IMR-90 (cell line): ENCODE data around the gene PEAK1. TPM values are rescaled to one million over a fixed set of nuclear protein-coding genes. Genes with fewer than 3 reads are reported as not detected.
A peak's percentile ranks its signal among the peaks of the same experiment; 100 is the strongest.

Experiments
- ATAC-seq: fragments of 200-7000 bp; cut with Tn5 transposase; 2 replicates; pipeline ENCODE4 v1.9.1; 2020; ENCODE audit warnings: low read depth, mild to moderate bottlenecking, moderate library complexity
- BruUV-seq: library from RNA; stranded (reverse); fragments of 400-500 nt; replicated peaks from 2 replicates; lab custom pipeline; 2021; lab: Mats Ljungman, UMichigan
- CTCF ChIA-PET: fragments of 300-600 bp; formaldehyde crosslinking; extraction: SDS; loops from one replicate; lab custom pipeline; 2021; ENCODE audit warnings: antibody characterized with exemption; lab: Yijun Ruan, JAX
- POLR2A ChIA-PET: fragments of 300-600 bp; sonication (Branson Sonifier 250); formaldehyde crosslinking; loops from one replicate; lab custom pipeline; 2022; ENCODE audit warnings: antibody characterized with exemption; ENCODE audit not compliant: unreplicated experiment; lab: Charles Lee
- DNase-seq: peaks from one replicate; pipeline ENCODE4 v3.0.0; 2013
- H2AFZ ChIP-seq: replicated peaks from 2 replicates; pipeline ENCODE3; 2013; ENCODE audit warnings: low read length, mild to moderate bottlenecking; ENCODE audit not compliant: poor library complexity
- H2AK5ac ChIP-seq: 2 replicates; pipeline ENCODE4 v1.6.1; 2013; ENCODE audit warnings: low read depth, low read length, inconsistent platforms
- H2AK9ac ChIP-seq: replicated peaks from 2 replicates; pipeline ENCODE3; 2013; ENCODE audit warnings: mild to moderate bottlenecking, low read depth, low read length, moderate library complexity; ENCODE audit not compliant: poor library complexity
- H2BK120ac ChIP-seq: 2 replicates; pipeline ENCODE4 v1.6.1; 2013; ENCODE audit warnings: low read depth, low read length, inconsistent platforms
- H2BK15ac ChIP-seq: 3 replicates; pipeline ENCODE4 v1.6.1; 2013; ENCODE audit warnings: low read depth, low read length, inconsistent platforms
- H2BK20ac ChIP-seq: 2 replicates; pipeline ENCODE4 v1.6.1; 2013; ENCODE audit warnings: low read depth, mild to moderate bottlenecking, inconsistent platforms, low read length, moderate library complexity
- H2BK5ac ChIP-seq: 2 replicates; pipeline ENCODE4 v1.6.1; 2013; ENCODE audit warnings: mild to moderate bottlenecking, low read depth, low read length, inconsistent platforms; ENCODE audit not compliant: poor library complexity, severe bottlenecking
- H3K14ac ChIP-seq: replicated peaks from 2 replicates; pipeline ENCODE4 v1.6.1; 2013; ENCODE audit warnings: low read depth, low read length, inconsistent platforms
- H3K18ac ChIP-seq: 2 replicates; pipeline ENCODE4 v1.6.1; 2013; ENCODE audit warnings: low read depth, low read length, control low read depth
- H3K23ac ChIP-seq: 2 replicates; pipeline ENCODE4 v1.6.1; 2013; ENCODE audit warnings: low read depth, low read length, inconsistent platforms
- H3K27ac ChIP-seq: 2 replicates; pipeline ENCODE4 v1.5.1; 2013; ENCODE audit warnings: mild to moderate bottlenecking, control low read depth, low read length; ENCODE audit not compliant: insufficient read depth
- H3K27me3 ChIP-seq: 2 replicates; pipeline ENCODE4 v1.6.1; 2013; ENCODE audit warnings: low read length; ENCODE audit not compliant: control insufficient read depth, insufficient read depth
- H3K36me3 ChIP-seq: 2 replicates; pipeline ENCODE4 v1.6.1; 2013; ENCODE audit warnings: low read length, mixed read lengths; ENCODE audit not compliant: control insufficient read depth, insufficient read depth
- H3K4ac ChIP-seq: 2 replicates; pipeline ENCODE4 v1.6.1; 2013; ENCODE audit warnings: low read depth, low read length, inconsistent platforms
- H3K4me1 ChIP-seq: 2 replicates; pipeline ENCODE4 v1.6.1; 2013; ENCODE audit warnings: low read length, mixed read lengths; ENCODE audit not compliant: control insufficient read depth, insufficient read depth
- H3K4me2 ChIP-seq: 2 replicates; pipeline ENCODE4 v1.6.1; 2013; ENCODE audit warnings: low read depth, mild to moderate bottlenecking, control low read depth, low read length, moderate library complexity
- H3K4me3 ChIP-seq: 2 replicates; pipeline ENCODE4 v1.5.1; 2013; ENCODE audit warnings: low read depth, mild to moderate bottlenecking, control low read depth, low read length, moderate library complexity; ENCODE audit not compliant: insufficient read depth
- H3K56ac ChIP-seq: 2 replicates; pipeline ENCODE4 v1.6.1; 2013; ENCODE audit warnings: low read length, inconsistent platforms; ENCODE audit not compliant: insufficient read depth; ENCODE audit errors: extremely low read depth
- H3K79me1 ChIP-seq, 2 experiments: 2 replicates each; pipeline ENCODE4 v1.6.1; 2013; ENCODE audit warnings: low read length in 2 of 2, inconsistent platforms in 1 of 2, low read depth in 1 of 2
- H3K9ac ChIP-seq: 2 replicates; pipeline ENCODE4 v1.6.1; 2013; ENCODE audit warnings: low read depth, low read length, control low read depth
- H3K9me1 ChIP-seq: 2 replicates; pipeline ENCODE4 v1.6.1; 2013; ENCODE audit warnings: low read length, inconsistent platforms; ENCODE audit not compliant: insufficient read depth
- H3K9me3 ChIP-seq: 2 replicates; pipeline ENCODE4 v1.6.1; 2013; ENCODE audit warnings: low read length; ENCODE audit not compliant: control insufficient read depth, insufficient read depth
- H4K20me1 ChIP-seq: 2 replicates; pipeline ENCODE4 v1.6.1; 2013; ENCODE audit warnings: low read length, inconsistent platforms; ENCODE audit not compliant: insufficient read depth
- H4K5ac ChIP-seq: 2 replicates; pipeline ENCODE4 v1.6.1; 2013; ENCODE audit warnings: mild to moderate bottlenecking, low read depth, low read length, control low read depth
- H4K8ac ChIP-seq, 2 experiments: 2 replicates each; pipeline ENCODE4 v1.6.1; 2013; ENCODE audit warnings: low read depth in 2 of 2, low read length in 2 of 2, control low read depth in 1 of 2, inconsistent platforms in 1 of 2
- H4K91ac ChIP-seq: 2 replicates; pipeline ENCODE4 v1.6.1; 2013; ENCODE audit warnings: low read depth, low read length, inconsistent platforms; ENCODE audit not compliant: insufficient read depth
- CEBPB ChIP-seq: IDR thresholded peaks from 2 replicates; pipeline ENCODE4 v1.6.1; 2012; ENCODE audit warnings: low read depth, low read length, improper control_type of control experiment
- FOS ChIP-seq: fragments of 150-350 bp; IDR thresholded peaks from 2 replicates; pipeline ENCODE4 v1.6.1; 2016; ENCODE audit warnings: low read depth, low read length
- MAFK ChIP-seq: IDR thresholded peaks from 2 replicates; pipeline ENCODE4 v1.6.1; 2012; ENCODE audit warnings: low read depth, low read length, improper control_type of control experiment
- MXI1 ChIP-seq: IDR thresholded peaks from 2 replicates; pipeline ENCODE4 v1.6.1; 2012; ENCODE audit warnings: low read depth, mild to moderate bottlenecking, low read length, moderate library complexity, borderline replicate concordance
- POLR2A ChIP-seq: IDR thresholded peaks from 2 replicates; pipeline ENCODE4 v1.6.1; 2012; ENCODE audit warnings: mild to moderate bottlenecking, low read depth, low read length
- WGBS, 2 experiments: methylation state at CpG; one replicate each; pipeline versions ENCODE4 v1.1.5 to v1.1.7; 2013; ENCODE audit warnings: missing lambda C conversion rate in 2 of 2; ENCODE audit not compliant: insufficient read length in 1 of 2; ENCODE audit errors: extremely low coverage in 2 of 2; 5-methylcytosine and 5-hydroxymethylcytosine counted together
- dilution Hi-C: fragments of 300-500 bp; cut with HindIII; formaldehyde crosslinking; loops from one replicate; pipeline ENCODE4 v1.14.3; 2018; ENCODE audit warnings: low sequenced_read_pairs; ENCODE audit not compliant: unreplicated experiment
- in situ Hi-C: fragments of 300-500 bp; cut with MboI; formaldehyde crosslinking; loops from 3 replicates; pipeline ENCODE4 v1.14.3; 2019; ENCODE audit warnings: low sequenced_read_pairs, inconsistent platforms, mixed read lengths
- intact Hi-C: fragments of 100-400 bp; cut with micrococcal nuclease; formaldehyde crosslinking; loops from 2 replicates; pipeline ENCODE4 v1.10.0; 2022
- polyA plus RNA-seq, 3 experiments: library from polyadenylated mRNA; depleted of rRNA; stranded (reverse); fragments of >200 nt; gene quantifications; 2 replicates each; pipeline ENCODE4 v1.2.3, GENCODE V29; 2012; ENCODE audit warnings: low replicate concordance in 1 of 3
- total RNA-seq: library from RNA; depleted of rRNA; stranded (reverse); fragments of >200 nt; gene quantifications from 2 replicates; pipeline ENCODE4 v1.2.3, GENCODE V29; 2012

The PEAK1 gene
- total and polyA plus RNA-seq, 2 of the 4 experiments (the other 2 are of a cell fraction), result 21.5 to 43.9 TPM

GRCh38 chr15:77187751-77188464 lies 232.0 kb downstream of the PEAK1 start:
- in situ Hi-C loops, result no loop called here
- POLR2A ChIA-PET, result interaction anchor here (0.6 kb wide), 1 partner anchor 231 kb away, joined by 4 read pairs; no protein-coding TSS in a partner anchor
- dilution Hi-C loops, result no loop called here

More at GRCh38 chr15:77187751-77188464, 232.0 kb downstream of the PEAK1 start:
- Histone ChIP-seq H4K5ac (peak overlapping the region; percentile 72; the same call in 1 of the 2 replicates), H3K27ac (no peak overlapping the region), H2BK20ac (peak overlapping the region; percentile 49; the same call in 1 of the 2 replicates), H3K18ac (peak overlapping the region; percentile 32; the same call in 1 of the 2 replicates), H3K14ac (peak overlapping the region; percentile 51), H3K4me3 (no peak overlapping the region), H3K4me1 (peaks cover 3% of the 10 kb centered on the region), H4K91ac (no peak overlapping the region), H3K9ac (no peak overlapping the region), H4K8ac (0 out of 4 replicates have a peak overlapping the region, but pooled peaks of 1 of the 2 experiments have one; percentile 18), H3K79me1 (peaks cover 19 to 52% of the 10 kb centered on the region in 2 experiments), H2BK15ac (no peak overlapping the region), H3K9me1 (peaks cover 9% of the 10 kb centered on the region), H2AK5ac (no peak overlapping the region), H3K4me2 (peak overlapping the region; percentile 77; the same call in 1 of the 2 replicates), H3K27me3 (no peaks in the 10 kb centered on the region), H2AK9ac (peak overlapping the region; percentile 55), H4K20me1 (peaks cover 5% of the 10 kb centered on the region; the same call in 1 of the 2 replicates), H2BK5ac (no peak overlapping the region), H2BK120ac (no peak overlapping the region), H3K36me3 (no peaks in the 10 kb centered on the region; the same call in 1 of the 2 replicates), H3K9me3 (no peaks in the 10 kb centered on the region), H3K56ac (no peak overlapping the region), H3K4ac (no peak overlapping the region), H3K23ac (0 out of 2 replicates have a peak overlapping the region, but pooled peaks have one; percentile 51), H2AFZ (no peak overlapping the region)
- CTCF ChIA-PET, result interaction anchor here (1.2 to 3.0 kb wide), 4 partner anchors 8 to 355 kb away, joined by 3 to 10 read pairs (median 5); no protein-coding TSS in a partner anchor
- TF ChIP-seq MAFK, result peak; percentile 81
- TF ChIP-seq MXI1, result no peak
- no peak for TF ChIP-seq POLR2A
- TF ChIP-seq CEBPB, result no peak
- TF ChIP-seq FOS, result no peak
- no TSS peak for BruUV-seq
- WGBS, 2 experiments, result no CpG with 5 or more reads among the region's 4 CpGs
- peak; percentile 47 for DNase-seq
- intact Hi-C loops, result loop anchor here (1.0 to 5.0 kb wide), 4 partner anchors 71 to 445 kb away; partner anchors contain the start of genes HMG20A, LINGO1 and PEAK1
- ATAC-seq, result peak; percentile 56; the same call in 1 of the 2 replicates
